Activated CD8-positive, alpha-beta T cell treated with anti-CD3 and anti-CD28 coated beads for 36 hours (primary cell): ENCODE data around the gene SUSD6. TPM values are rescaled to one million over a fixed set of nuclear protein-coding genes. Genes with fewer than 3 reads are reported as not detected.
"Not testable (repeated sequence)": the region's sequence is repeated elsewhere in the genome, so short reads cannot be mapped to it uniquely, and the experiment has no call there.

Experiments used
- ATAC-seq: fragments of 200-7000 bp; cut with Tn5 transposase; one replicate; pipeline ENCODE4 v1.10.0; 2021; ENCODE audit warnings: mild to moderate bottlenecking, moderate library complexity
- CTCF ChIA-PET: fragments of 350-600 bp; sonication (Branson Sonifier 250); formaldehyde crosslinking; loops from one replicate; lab custom pipeline; 2021; ENCODE audit warnings: antibody characterized with exemption; lab: Charles Lee
- POLR2A ChIA-PET: fragments of 350-600 bp; sonication (Branson Sonifier 250); formaldehyde crosslinking; loops from one replicate; lab custom pipeline; 2021; ENCODE audit warnings: antibody characterized with exemption; lab: Charles Lee
- DNase-seq: peaks from one replicate; pipeline ENCODE4 v3.0.0-alpha.2; 2020
- H3K27ac Mint-ChIP-seq: one replicate; pipeline ENCODE4 v1.8.0; 2021; ENCODE audit warnings: mild to moderate bottlenecking, mixed read lengths
- H3K27me3 Mint-ChIP-seq: one replicate; pipeline ENCODE4 v1.8.0; 2021; ENCODE audit warnings: mixed read lengths
- H3K36me3 Mint-ChIP-seq: one replicate; pipeline ENCODE4 v1.8.0; 2021; ENCODE audit warnings: low read depth, mixed read lengths
- H3K4me1 Mint-ChIP-seq: one replicate; pipeline ENCODE4 v1.8.0; 2021; ENCODE audit warnings: low read depth, mixed read lengths
- H3K4me3 Mint-ChIP-seq: one replicate; pipeline ENCODE4 v1.8.0; 2021; ENCODE audit warnings: mild to moderate bottlenecking, moderate library complexity, mixed read lengths
- H3K9me3 Mint-ChIP-seq: one replicate; pipeline ENCODE4 v1.8.0; 2021; ENCODE audit warnings: mixed read lengths
- CTCF ChIP-seq: fragments of 200-600 bp; IDR thresholded peaks from one replicate; pipeline ENCODE4 v1.8.0; 2022; ENCODE audit warnings: antibody characterized with exemption, mild to moderate bottlenecking
- intact Hi-C: fragments of 100-400 bp; cut with micrococcal nuclease; formaldehyde crosslinking; loops from one replicate; pipeline ENCODE4 v1.10.0; 2022
- total RNA-seq, 2 experiments: library from RNA; stranded (reverse); gene quantifications; one replicate each; pipeline ENCODE4 v1.2.3, GENCODE V29; 2021

The SUSD6 gene
- total RNA-seq, 2 experiments from 2014 or later: 35.7 to 36.2 TPM

GRCh38 chr14:69593018-69593677 is 18.2 kb upstream of the SUSD6 start:
- no peak overlapping the region for H3K4me3 Mint-ChIP-seq
- DNase-seq (no peak), ATAC-seq (no peak)
- ChIA-PET POLR2A (interaction anchor here (0.7 kb wide), 1 partner anchor 111 kb away, joined by 3 read pairs; no protein-coding TSS in a partner anchor), CTCF (interaction anchor here (1.1 to 3.8 kb wide), 3 partner anchors 8 to 134 kb away, joined by 6 to 13 read pairs (median 13); no protein-coding TSS in a partner anchor)
- H3K27me3 Mint-ChIP-seq: no peaks in the 10 kb centered on the region
- intact Hi-C loops: no loop called here
- TF ChIP-seq CTCF: no peak
- no peaks in the 10 kb centered on the region for H3K4me1 Mint-ChIP-seq
- no peaks in the 10 kb centered on the region for H3K9me3 Mint-ChIP-seq
- H3K27ac Mint-ChIP-seq: no peak overlapping the region
- no peaks in the 10 kb centered on the region for H3K36me3 Mint-ChIP-seq

GRCh38 chr14:69594846-69595245 is 16.6 kb upstream of the SUSD6 start:
- no peak overlapping the region for H3K4me3 Mint-ChIP-seq
- H3K4me1 Mint-ChIP-seq: no peaks in the 10 kb centered on the region
- H3K27ac Mint-ChIP-seq: no peak overlapping the region
- TF ChIP-seq CTCF: no peak
- intact Hi-C loops: no loop called here
- ChIA-PET POLR2A (no interaction called here), CTCF (interaction anchor here (1.1 to 3.8 kb wide), 4 partner anchors 10 to 136 kb away, joined by 3 to 13 read pairs (median 4); no protein-coding TSS in a partner anchor)
- DNase-seq: no peak
- no peaks in the 10 kb centered on the region for H3K27me3 Mint-ChIP-seq
- ATAC-seq: no peak
- H3K36me3 Mint-ChIP-seq: no peaks in the 10 kb centered on the region
- H3K9me3 Mint-ChIP-seq: no peaks in the 10 kb centered on the region

- ChIA-PET POLR2A (no interaction called here), CTCF (interaction anchor here (1.1 to 3.8 kb wide), 4 partner anchors 10 to 135 kb away, joined by 3 to 13 read pairs (median 4); no protein-coding TSS in a partner anchor)
- Mint-ChIP-seq H3K27ac (no peak overlapping the region), H3K4me1 (no peaks in the 10 kb centered on the region), H3K9me3 (no peaks in the 10 kb centered on the region), H3K4me3 (no peak overlapping the region), H3K27me3 (no peaks in the 10 kb centered on the region), H3K36me3 (no peaks in the 10 kb centered on the region)
- ATAC-seq: no peak
- intact Hi-C loops: no loop called here
- no peak for DNase-seq
- no peak for TF ChIP-seq CTCF
These were observed 16.1 kb upstream of the SUSD6 start for GRCh38 chr14:69595336-69595735.

- CTCF ChIA-PET: interaction anchor here (0.8 to 7.0 kb wide), 4 partner anchors 15 to 148 kb away, joined by 3 to 33 read pairs (median 4); no protein-coding TSS in a partner anchor
- H3K27ac Mint-ChIP-seq, intact Hi-C loops, ATAC-seq, H3K27me3 Mint-ChIP-seq, DNase-seq, POLR2A ChIA-PET, H3K4me3 Mint-ChIP-seq, H3K4me1 Mint-ChIP-seq, H3K9me3 Mint-ChIP-seq, H3K36me3 Mint-ChIP-seq: not testable (repeated sequence)
These were observed 12.0 kb upstream of the SUSD6 start for GRCh38 chr14:69599431-69599830.

GRCh38 chr14:69600304-69600891 is 11.0 kb upstream of the SUSD6 start:
- TF ChIP-seq CTCF: no peak

More at GRCh38 chr14:69600304-69600891, 11.0 kb upstream of the SUSD6 start:
- H3K27me3 Mint-ChIP-seq: no peaks in the 10 kb centered on the region
- DNase-seq (no peak), ATAC-seq (no peak)
- ChIA-PET POLR2A (interaction anchor here (0.9 kb wide), 1 partner anchor 11 kb away, joined by 5 read pairs; the partner anchor contains the start of gene SUSD6), CTCF (interaction anchor here (0.6 to 7.0 kb wide), 8 partner anchors 16 to 240 kb away, joined by 3 to 33 read pairs (median 5); no protein-coding TSS in a partner anchor)
- no peaks in the 10 kb centered on the region for H3K4me1 Mint-ChIP-seq
- no peaks in the 10 kb centered on the region for H3K36me3 Mint-ChIP-seq
- intact Hi-C loops: no loop called here
- no peak overlapping the region for H3K4me3 Mint-ChIP-seq
- H3K27ac Mint-ChIP-seq: no peak overlapping the region
- H3K9me3 Mint-ChIP-seq: no peaks in the 10 kb centered on the region
